NCI-H187 (cell line): ENCODE data around the gene PTGER3.
"Not testable (repeated sequence)": the region's sequence is repeated elsewhere in the genome, so short reads cannot be mapped to it uniquely, and the experiment has no call there.

ENCODE experiments used
- DNase-seq, 2 experiments: peaks; one replicate each; lab custom pipeline; 2025; lab: John Stamatoyannopoulos, UW

The PTGER3 gene

DNA sequence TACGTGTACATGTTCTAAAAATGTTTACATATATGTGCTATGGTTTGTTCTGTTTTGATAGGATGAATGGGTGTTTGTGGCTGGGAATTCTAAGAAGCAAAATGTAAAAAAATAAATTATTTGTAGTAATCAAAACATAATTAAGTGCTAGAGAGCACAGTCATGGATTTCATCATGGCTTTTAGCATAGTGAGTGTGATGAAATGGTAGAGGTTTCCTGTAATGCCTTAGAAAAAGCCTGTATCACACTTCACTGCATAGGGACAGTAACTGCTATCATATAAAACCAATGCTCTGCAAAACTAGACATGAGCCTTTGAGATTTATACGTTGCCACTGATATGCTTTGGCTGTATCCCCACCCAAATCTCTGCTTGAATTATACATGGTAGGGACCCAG, 99.8 kb downstream of the PTGER3 start:
- DNase-seq = no peak

DNA sequence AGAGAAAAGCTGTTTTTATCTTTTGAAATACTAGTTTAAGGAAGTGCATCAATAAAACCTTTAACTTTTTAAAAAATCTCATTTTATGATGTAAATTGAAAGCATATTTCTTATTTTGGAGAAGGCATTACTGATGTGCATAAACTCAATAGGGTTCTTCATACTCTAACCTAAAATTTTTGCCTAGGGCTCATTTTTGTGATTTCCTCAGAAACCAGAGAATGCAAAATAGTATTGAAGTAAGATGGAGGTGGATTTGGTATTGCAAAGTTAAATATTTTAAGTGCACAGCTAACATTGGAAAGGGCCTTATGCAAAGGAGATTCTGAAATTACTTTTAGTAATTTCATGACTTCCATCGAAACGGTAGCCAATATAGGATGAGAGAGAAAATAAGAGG, 101.9 kb downstream of the PTGER3 start:
- no peak for DNase-seq

DNA sequence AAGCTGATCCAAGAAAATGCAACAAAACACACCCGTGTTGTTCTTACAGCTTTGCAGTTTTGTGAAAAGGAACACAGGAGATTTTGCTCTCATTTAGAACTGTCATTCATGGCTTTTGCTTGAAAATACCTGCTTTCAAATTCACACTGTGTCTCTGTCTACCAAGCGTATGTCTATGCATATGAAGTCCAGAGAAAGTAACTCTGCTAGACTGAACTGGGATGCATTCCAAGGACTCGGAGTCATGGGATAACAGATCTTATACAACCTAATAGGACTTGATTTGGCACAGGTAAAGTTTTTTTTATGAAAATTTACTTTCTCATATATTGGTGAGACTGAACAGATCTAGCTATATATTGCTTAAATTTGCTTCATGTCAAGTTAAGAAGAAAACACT, 102.4 kb downstream of the PTGER3 start:
- DNase-seq = no peak

DNA sequence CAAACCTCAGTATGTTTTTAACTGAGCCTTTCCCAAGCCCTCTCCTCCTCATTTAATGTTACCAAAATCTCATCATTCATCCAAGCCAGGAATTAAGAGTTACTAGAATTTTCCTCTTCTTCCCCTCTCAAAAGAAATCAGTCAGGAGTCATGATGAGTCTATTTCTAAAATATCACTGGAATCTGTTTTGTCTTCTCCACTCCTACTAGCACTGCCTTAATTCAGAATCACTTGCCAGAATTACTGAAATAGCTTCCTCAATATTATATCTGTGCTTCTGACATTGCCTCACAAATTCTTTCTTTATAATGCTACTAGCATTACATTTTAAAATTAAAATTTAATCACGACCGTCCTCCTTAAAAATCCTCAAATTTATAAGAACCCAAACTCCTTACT, 106.1 kb downstream of the PTGER3 start:
- no peak for DNase-seq

DNA sequence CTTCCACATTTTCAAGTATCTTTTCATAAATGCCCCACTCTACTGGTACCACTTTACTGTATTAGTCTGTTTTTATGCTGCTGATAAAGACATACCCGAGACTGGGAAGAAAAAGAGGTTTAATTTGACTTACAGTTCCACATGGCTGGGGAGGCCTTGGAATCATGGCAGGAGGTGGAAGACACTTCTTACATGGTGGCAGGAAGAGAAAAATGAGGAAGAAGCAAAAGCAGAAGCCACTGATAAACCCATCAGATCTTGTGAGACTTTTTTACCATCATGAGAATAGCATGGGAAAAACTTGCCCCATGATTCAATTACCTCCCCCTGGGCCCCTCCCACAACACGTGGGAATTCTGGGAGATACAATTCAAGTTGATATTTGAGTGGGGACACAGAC, 107.2 kb downstream of the PTGER3 start:
- not testable (repeated sequence) for DNase-seq

DNA sequence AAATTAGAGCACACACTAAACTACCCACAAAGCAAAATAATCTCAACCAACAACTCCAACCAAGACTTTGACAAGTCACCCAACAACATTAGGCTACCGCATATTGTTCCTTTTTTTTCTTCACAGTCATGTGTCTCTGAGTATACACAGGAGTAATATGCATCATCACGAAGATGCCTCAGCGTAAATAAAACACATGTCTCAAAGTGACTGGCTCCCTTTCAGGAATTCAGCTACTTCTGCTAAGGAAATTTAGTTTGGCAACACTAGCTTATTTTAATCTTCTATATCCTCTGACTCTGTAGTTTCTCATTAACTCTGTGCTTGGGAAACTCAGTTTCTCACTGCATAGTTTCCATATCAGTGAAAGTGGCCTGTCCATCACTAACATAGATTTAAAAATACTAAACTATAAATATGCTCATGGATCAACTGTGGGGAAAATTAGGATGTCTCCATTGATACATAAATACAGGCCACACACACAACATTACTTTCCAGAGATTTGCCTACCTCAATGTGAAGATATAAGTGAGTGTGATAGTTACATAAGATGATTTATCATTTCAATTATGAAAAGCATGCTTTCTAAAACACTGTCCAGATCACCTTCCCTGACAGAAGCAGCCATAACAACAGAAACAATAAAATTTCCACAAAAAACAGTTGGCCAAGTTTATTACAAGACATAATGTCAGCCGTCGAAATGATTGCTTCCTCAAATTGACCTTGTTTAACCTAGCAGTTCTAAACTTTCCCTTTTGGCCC, 113.2 kb downstream of the PTGER3 start:
- DNase-seq = no peak

DNA sequence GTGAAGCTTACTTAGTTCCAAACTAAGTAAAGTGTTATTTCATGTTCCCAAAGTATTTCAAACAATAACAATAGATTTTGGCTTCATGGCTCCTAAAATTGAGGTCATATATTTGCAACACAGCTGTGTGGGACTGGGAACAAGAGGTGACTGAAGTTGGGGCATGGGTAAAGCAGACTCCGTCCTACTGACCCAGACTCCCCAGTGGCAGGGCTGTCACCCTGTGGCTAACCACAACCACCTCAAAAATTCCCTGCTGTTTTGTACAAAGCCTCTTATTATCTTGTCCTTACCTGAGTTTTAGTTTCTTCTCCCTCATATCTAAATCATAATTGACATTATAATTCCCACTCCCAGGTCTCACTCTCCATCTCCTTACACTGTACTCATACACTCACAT, 117.6 kb downstream of the PTGER3 start:
- no peak for DNase-seq

DNA sequence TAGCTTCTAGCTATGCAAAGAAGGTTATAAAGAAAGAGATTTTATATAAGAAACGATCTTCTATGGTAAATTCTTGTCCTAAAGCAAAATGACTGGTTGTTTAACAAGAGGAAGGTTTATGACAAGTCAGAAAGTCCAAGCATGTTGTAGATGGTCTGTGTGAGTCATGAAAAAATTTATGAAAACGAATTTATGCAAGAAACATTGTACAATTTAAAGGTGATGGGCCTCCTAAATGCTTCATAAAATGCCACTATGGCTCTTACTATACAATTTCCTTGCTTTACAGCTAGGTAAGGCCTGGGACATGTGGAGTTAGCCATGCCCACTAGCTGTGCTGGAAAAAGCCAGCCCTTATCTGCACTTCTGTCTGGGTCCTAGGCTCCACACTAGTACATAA, 125.4 kb downstream of the PTGER3 start:
- DNase-seq = no peak
